Pancreas (tissue), 10 donors: ENCODE measurements around the gene OR6C65. TPM values are rescaled to one million over a fixed set of nuclear protein-coding genes. Genes with fewer than 3 reads are reported as not detected.

Experiments
- ATAC-seq, 4 donors: fragments of 200-7000 bp; cut with Tn5 transposase; one replicate each; pipeline versions ENCODE4 v1.8.0 to v1.9.1; 2020; ENCODE audit warnings: mild to moderate bottlenecking in 4 of 4, moderate library complexity in 4 of 4
- DNase-seq, 6 donors: peaks; one replicate each; pipeline ENCODE4 v3.0.0-alpha.2; 2020
- FAIRE-seq: peaks from 2 replicates; lab custom pipeline; 2012; peaks lifted over from hg19 to GRCh38; lab: Jason Lieb, UNC
- H3K27ac ChIP-seq, 4 donors: fragments of 200-600 bp; sonication (generic); 1 replicate in 3 of 4; 2 replicates in 1 of 4; pipeline versions ENCODE4 v1.5.0 to v1.8.0; 2020
- H3K27me3 ChIP-seq, 4 donors: fragments of 200-600 bp; one replicate each; pipeline ENCODE4 v1.8.0; 2021
- H3K36me3 ChIP-seq, 3 donors: fragments of 200-600 bp; sonication (generic) in 1 of 3; one replicate each; pipeline versions ENCODE4 v1.5.0 to v1.8.0; 2020 to 2021
- H3K4me1 ChIP-seq, 3 donors: fragments of 200-600 bp; one replicate each; pipeline ENCODE4 v1.8.0; 2021
- H3K4me3 ChIP-seq, 4 donors: fragments of 200-600 bp; sonication (generic) in 2 of 4; one replicate each; pipeline versions ENCODE4 v1.5.0 to v1.8.0; 2020 to 2021
- H3K9me3 ChIP-seq, 4 donors: fragments of 200-600 bp; one replicate each; pipeline ENCODE4 v1.8.0; 2021
- WGBS, 2 donors: extraction: QIAGEN DNeasy Blood & Tissue Kit; methylation state at CpG; one replicate each; pipeline ENCODE4 v1.1.7; 2013; 5-methylcytosine and 5-hydroxymethylcytosine counted together
- intact Hi-C, 3 donors: fragments of 100-400 bp; cut with DNase I; formaldehyde crosslinking; loops; one replicate each; pipeline versions ENCODE4 v1.11.1 to v1.14.2; 2022
- polyA plus RNA-seq, 2 donors: library from polyadenylated mRNA; stranded (reverse); fragments of 200-250 nt; gene quantifications; one replicate each; pipeline ENCODE4 v1.2.3, GENCODE V29; 2013
- total RNA-seq, 6 donors: library from RNA; stranded (reverse); fragmentation: NEBNext Ultra II Directional in 4 of 6; extraction: Animal tissue kit (Norgen Biotek cat#: 25700) in 4 of 6; gene quantifications; one replicate each; pipeline versions ENCODE4 v1.2.1 to v1.2.4, GENCODE V29; 2021 to 2023
- TF ChIP-seq, protein P1 (sequence below), 4 donors: fragments of 200-600 bp; sonication (generic) in 3 of 4; IDR thresholded peaks; one replicate each; pipeline versions ENCODE4 v1.5.0 to v1.8.0; 2021; ENCODE audit warnings: antibody characterized with exemption in 4 of 4
- donor health status: healthy with polysubstance abuse.
- donor health status: DM: no; HTN: no; CAD: no; lungs with moderate emphysema.
- donor health status: DM: no; HTN: no; CAD: no.
- donor health status: control.
- donor health status: control.
- donor health status: Bipolar disorder and iron deficiency.
- donor health status: DM: yes; HTN: yes; CAD: no.
- donor health status: DM: no; HTN: no; CAD: no.
- donor health status: DM: no; HTN: no; CAD: no.
- donor health status: DM: yes; HTN: yes; CAD: no.

Gene OR6C65
- total and polyA plus RNA-seq, 8 donors = not detected

GRCh38 chr12:55443776-55444175 lies 43.4 kb downstream of the OR6C65 start, which contains the start of gene OR6C2:
Gene OR6C2 (plus strand): TSS chr12:55444076. CDS start chr12:55452214, 8,138 bp downstream.
- H3K4me1 ChIP-seq = no peaks in the 10 kb centered on the region
- TF ChIP-seq, protein P1, sequence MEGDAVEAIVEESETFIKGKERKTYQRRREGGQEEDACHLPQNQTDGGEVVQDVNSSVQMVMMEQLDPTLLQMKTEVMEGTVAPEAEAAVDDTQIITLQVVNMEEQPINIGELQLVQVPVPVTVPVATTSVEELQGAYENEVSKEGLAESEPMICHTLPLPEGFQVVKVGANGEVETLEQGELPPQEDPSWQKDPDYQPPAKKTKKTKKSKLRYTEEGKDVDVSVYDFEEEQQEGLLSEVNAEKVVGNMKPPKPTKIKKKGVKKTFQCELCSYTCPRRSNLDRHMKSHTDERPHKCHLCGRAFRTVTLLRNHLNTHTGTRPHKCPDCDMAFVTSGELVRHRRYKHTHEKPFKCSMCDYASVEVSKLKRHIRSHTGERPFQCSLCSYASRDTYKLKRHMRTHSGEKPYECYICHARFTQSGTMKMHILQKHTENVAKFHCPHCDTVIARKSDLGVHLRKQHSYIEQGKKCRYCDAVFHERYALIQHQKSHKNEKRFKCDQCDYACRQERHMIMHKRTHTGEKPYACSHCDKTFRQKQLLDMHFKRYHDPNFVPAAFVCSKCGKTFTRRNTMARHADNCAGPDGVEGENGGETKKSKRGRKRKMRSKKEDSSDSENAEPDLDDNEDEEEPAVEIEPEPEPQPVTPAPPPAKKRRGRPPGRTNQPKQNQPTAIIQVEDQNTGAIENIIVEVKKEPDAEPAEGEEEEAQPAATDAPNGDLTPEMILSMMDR (IDR thresholded peaks at IDR 0.05) = no peak
- H3K27me3 ChIP-seq = no peaks in the 10 kb centered on the region
- no peak for ATAC-seq
- 40 to 48% methylated on average over 2 of the region's 2 CpGs for WGBS, 2 donors
- FAIRE-seq = no peak
- no peak within 1 kb of the TSS for H3K27ac ChIP-seq
- no peak within 1 kb of the TSS for H3K4me3 ChIP-seq
- H3K9me3 ChIP-seq = no peaks in the 10 kb centered on the region
- DNase-seq = no peak
- intact Hi-C loops = loop anchor here in 1 of 3 donors (10.0 kb wide), 1 partner anchor 171 kb away; no protein-coding TSS in a partner anchor
- no peaks in the 10 kb centered on the region for H3K36me3 ChIP-seq

DNA sequence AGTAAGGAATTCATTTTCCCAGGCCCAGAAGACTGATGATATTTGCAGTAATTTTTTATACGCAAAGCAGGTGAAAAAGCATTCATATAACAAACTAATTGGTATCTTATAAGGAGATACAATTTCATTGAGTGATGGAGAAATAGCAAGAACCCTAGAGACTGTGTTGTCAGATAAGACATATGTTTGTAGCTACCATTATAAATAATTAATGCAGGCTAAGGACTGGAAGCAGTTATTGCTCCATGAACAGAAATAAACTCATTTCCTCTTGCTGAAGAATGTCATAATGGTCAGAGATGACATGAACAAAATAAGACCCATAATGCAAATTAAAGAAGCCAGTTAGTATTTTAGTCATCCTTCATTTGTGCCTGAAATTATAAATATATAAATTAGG lies 45.0 kb downstream of the OR6C65 start:
- no peak for FAIRE-seq
- 93 to 94% methylated on average over 1 of the region's 1 CpG for WGBS, 2 donors
- no peak for ATAC-seq
- Histone ChIP-seq H3K4me3 (no peak overlapping the region), H3K27ac (no peak overlapping the region), H3K27me3 (no peaks in the 10 kb centered on the region), H3K4me1 (no peaks in the 10 kb centered on the region), H3K36me3 (no peaks in the 10 kb centered on the region), H3K9me3 (no peaks in the 10 kb centered on the region)
- intact Hi-C loops = loop anchor here in 1 of 3 donors (10.0 kb wide), 1 partner anchor 169 kb away; no protein-coding TSS in a partner anchor
- TF ChIP-seq, protein P1 (IDR thresholded peaks at IDR 0.05) = no peak
- no peak for DNase-seq

DNA sequence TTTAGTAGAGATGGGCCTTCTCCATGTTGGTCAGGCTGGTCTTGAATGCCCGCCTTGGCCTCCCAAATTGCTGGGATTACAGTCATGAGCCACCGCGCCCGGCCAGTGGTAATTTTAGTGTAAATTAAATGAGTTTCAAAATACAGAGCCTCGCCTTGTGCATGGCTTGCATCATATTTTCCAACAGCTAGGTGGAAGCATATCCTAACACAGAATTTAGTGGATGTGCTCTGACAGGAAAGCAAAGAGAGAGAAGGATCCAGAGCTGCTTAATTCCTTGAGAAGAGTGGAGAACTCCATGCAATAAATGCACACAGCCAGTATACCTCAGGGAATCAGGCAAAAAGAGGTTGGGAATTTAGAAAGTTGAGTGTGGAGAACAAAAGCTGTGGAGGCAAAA lies 46.0 kb downstream of the OR6C65 start:
- intact Hi-C loops = loop anchor here in 1 of 3 donors (10.0 kb wide), 1 partner anchor 168 kb away; no protein-coding TSS in a partner anchor
- Histone ChIP-seq H3K27me3 (no peaks in the 10 kb centered on the region), H3K4me1 (no peaks in the 10 kb centered on the region), H3K27ac (no peak overlapping the region), H3K4me3 (no peak overlapping the region), H3K36me3 (no peaks in the 10 kb centered on the region), H3K9me3 (no peaks in the 10 kb centered on the region)
- TF ChIP-seq, protein P1 (IDR thresholded peaks at IDR 0.05) = no peak
- FAIRE-seq (no peak), DNase-seq (no peak), ATAC-seq (peak in 2 of 4 donors; percentile 43 to 75)
- 52 to 60% methylated on average over 5 of the region's 5 CpGs for WGBS, 2 donors

DNA sequence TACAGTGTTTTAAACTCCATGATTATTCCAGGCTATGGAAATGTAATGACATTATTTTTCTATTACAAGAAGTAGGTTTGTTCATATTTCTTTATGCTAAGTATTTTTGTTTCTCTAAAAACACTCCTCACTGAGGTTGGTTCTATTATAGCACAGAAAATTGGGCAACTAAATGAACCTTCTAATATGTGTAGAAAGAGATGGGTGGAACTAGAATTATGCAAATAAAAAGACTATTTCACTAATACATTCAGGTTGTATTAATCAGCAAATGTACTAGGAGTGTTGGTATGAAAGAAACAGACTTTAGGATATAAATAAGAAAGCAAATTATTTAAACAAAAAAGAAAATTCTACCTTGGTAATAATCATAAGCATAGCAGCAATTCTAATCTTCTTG lies 48.5 kb downstream of the OR6C65 start:
- FAIRE-seq (no peak), DNase-seq (no peak), ATAC-seq (no peak)
- Histone ChIP-seq H3K4me3 (no peak overlapping the region), H3K27me3 (no peaks in the 10 kb centered on the region), H3K27ac (no peak overlapping the region), H3K36me3 (no peaks in the 10 kb centered on the region), H3K4me1 (no peaks in the 10 kb centered on the region), H3K9me3 (no peaks in the 10 kb centered on the region)
- TF ChIP-seq, protein P1 (IDR thresholded peaks at IDR 0.05) = no peak
- intact Hi-C loops = loop anchor here in 1 of 3 donors (10.0 kb wide), 1 partner anchor 166 kb away; no protein-coding TSS in a partner anchor

Other genes with a start within 250 kb of the OR6C65 start
- not detected for gene OR10A7, start 179.5 kb upstream of the OR6C65 start, total RNA-seq
- not detected for gene OR10A7, start 179.5 kb upstream of the OR6C65 start, polyA plus RNA-seq
- not detected for gene OR6C74, start 155.9 kb upstream of the OR6C65 start, total RNA-seq
- gene OR6C74, start 155.9 kb upstream of the OR6C65 start, polyA plus RNA-seq = not detected
- not detected for gene OR6C6, start 104.0 kb upstream of the OR6C65 start, total RNA-seq
- not detected for gene OR6C6, start 104.0 kb upstream of the OR6C65 start, polyA plus RNA-seq
- gene OR6C1, start 86.2 kb upstream of the OR6C65 start, total RNA-seq = not detected
- not detected for gene OR6C1, start 86.2 kb upstream of the OR6C65 start, polyA plus RNA-seq
- not detected for gene OR6C3, start 69.8 kb upstream of the OR6C65 start, total RNA-seq
- gene OR6C3, start 69.8 kb upstream of the OR6C65 start, polyA plus RNA-seq = not detected
- not detected for gene OR6C75, start 37.6 kb upstream of the OR6C65 start, total RNA-seq
- gene OR6C75, start 37.6 kb upstream of the OR6C65 start, polyA plus RNA-seq = not detected
- not detected for gene OR6C76, start 25.7 kb downstream of the OR6C65 start, total RNA-seq
- not detected for gene OR6C76, start 25.7 kb downstream of the OR6C65 start, polyA plus RNA-seq
- gene OR6C2, start 43.5 kb downstream of the OR6C65 start, total RNA-seq = not detected
- gene OR6C2, start 43.5 kb downstream of the OR6C65 start, polyA plus RNA-seq = not detected
- gene OR6C70, start 69.6 kb downstream of the OR6C65 start, total RNA-seq = not detected
- gene OR6C70, start 69.6 kb downstream of the OR6C65 start, polyA plus RNA-seq = not detected
- not detected for gene OR6C68, start 91.8 kb downstream of the OR6C65 start, total RNA-seq
- not detected for gene OR6C68, start 91.8 kb downstream of the OR6C65 start, polyA plus RNA-seq
- gene OR6C4, start 149.1 kb downstream of the OR6C65 start, total RNA-seq = not detected
- gene OR6C4, start 149.1 kb downstream of the OR6C65 start, polyA plus RNA-seq = not detected
- not detected for gene OR2AP1, start 171.9 kb downstream of the OR6C65 start, total RNA-seq
- not detected for gene OR2AP1, start 171.9 kb downstream of the OR6C65 start, polyA plus RNA-seq
- gene OR10P1, start 236.4 kb downstream of the OR6C65 start, total RNA-seq = not detected
- not detected for gene OR10P1, start 236.4 kb downstream of the OR6C65 start, polyA plus RNA-seq